HG03558 (cell line): ENCODE measurements around the gene HTT.
"Not testable (repeated sequence)": the region's sequence is repeated elsewhere in the genome, so short reads cannot be mapped to it uniquely, and the experiment has no call there.

ENCODE experiments used
- ATAC-seq: cut with Tn5 transposase; IDR thresholded peaks from one replicate; pipeline ENCODE4 v1.9.1; 2021; ENCODE audit warnings: moderate number of reproducible peaks; ENCODE audit not compliant: unreplicated experiment; ENCODE audit errors: extremely low read depth

HTT gene

DNA sequence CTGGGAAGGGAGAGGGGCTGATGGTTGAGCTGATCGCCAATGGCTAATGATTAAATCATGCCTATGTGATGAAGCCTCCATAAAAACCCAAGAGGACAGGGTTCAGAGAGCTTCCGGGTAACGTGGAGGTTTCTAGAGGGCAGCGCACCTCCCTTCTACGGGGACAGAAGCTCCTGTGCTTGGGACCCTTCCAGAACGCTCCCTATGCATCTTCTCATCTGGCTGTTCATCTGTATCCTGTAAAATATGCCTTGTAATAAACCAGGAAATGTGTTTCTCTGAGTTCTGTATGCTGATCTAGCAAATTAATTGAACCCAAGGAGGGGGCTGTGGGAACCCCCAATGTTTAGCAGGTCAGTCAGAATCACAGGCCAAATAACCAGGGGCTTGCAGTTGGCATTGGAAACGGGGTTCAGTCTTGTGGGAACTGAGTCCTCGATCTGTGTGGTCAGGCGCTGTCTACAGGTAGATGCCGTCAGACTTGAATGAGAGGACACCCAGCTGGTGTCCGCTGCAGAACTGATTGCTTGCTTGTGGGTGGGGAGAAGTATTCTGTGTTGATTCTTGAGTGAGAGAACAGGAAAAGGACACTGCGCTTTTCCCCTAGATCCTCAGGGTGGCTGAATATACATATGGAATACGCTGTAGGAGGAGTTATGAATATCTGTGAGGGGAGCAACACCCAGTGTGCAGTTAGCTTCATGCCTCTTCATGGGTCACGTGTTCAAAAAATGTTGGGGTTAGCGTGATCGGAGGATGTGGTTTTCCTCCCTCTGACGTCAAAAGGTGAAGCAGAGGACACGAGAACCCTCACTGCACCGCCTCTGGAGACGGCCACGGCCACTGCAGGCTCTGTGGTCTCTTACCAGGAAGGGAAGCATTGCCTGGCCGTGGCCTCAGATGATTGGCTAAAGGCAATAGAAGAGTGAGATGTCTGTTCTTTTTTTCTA lies 29.3 kb upstream of the HTT start:
- ATAC-seq = no peak

- no peak for ATAC-seq
Observed at GRCh38 chr4:3046162-3046561, 28.3 kb upstream of the HTT start.

GRCh38 chr4:3046623-3047022 lies 27.9 kb upstream of the HTT start:
- no peak for ATAC-seq

DNA sequence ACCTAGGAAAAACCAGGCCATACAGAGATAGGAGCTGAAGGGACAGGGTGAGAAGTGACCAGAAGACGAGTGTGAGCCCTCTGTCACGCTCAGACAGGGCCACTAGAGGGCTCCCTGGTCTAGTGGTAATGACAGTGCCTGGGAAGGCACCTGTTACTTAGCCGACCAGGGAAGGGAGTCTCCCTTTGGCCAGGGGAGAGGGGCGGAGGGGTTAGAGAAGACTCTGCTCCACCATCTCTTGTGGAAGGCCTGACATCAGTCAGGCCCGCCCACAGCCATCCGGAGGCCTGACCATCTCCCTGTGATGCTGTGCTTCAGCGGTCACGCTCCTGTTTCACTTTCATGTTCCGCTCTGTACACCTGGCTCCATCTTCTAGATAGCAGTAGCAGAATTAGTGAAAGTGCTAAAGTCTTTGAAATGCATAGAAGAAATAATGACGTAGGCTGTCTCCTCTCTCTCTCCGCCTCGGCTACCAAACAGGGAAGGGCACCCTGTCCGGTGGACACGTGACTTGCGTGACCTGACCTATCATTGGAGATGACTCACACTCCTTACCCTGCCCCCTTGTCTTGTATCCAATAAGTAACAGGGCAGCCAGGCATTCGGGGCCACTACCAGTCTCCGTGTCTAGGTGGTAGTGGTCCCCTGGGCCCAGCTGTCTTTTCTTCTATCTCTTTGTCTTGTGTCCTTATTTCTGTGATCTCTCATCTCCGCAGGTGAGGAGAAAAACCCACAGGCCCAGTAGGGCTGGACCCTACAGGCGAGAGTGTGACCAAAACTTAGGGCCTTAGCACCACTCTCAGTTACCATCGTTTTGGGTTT lies 26.8 kb upstream of the HTT start:
- ATAC-seq = no peak

- ATAC-seq = not testable (repeated sequence)
Observed at GRCh38 chr4:3051141-3051897, 23.2 kb upstream of the HTT start.

DNA sequence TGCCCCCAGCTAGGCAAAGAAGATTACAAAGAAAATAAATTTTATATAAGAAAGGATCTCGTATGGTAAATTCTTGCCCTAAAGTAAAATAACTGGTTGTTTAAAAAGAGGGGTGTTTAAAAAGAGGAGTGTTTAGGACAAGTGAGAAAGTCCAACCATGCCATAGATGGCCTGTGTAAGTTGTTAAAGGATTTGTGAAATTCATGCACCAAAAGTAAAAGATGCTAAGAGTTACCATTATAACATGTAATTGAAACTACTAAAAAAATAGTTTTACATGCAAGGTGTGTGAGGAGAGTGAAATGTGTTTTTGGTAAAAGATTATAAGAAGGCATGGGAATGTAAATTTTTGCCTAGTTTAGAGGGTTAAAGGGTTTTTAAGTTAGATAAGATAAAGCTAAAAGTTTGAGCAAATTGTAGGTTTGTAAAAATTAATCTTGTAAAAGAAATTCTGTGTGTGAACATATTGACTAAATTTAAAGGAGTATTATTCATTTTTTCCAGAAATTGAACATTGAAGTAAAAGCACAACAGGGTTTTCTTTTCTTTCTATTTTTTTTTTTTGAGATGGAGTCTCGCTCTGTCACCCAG lies 20.2 kb upstream of the HTT start:
- ATAC-seq = no peak

- no peak for ATAC-seq
Observed at GRCh38 chr4:3059943-3060342, 14.5 kb upstream of the HTT start.

GRCh38 chr4:3060946-3061345 lies 13.5 kb upstream of the HTT start:
- no peak for ATAC-seq

- no peak for ATAC-seq
Observed at GRCh38 chr4:3062471-3062870, 12.0 kb upstream of the HTT start.

DNA sequence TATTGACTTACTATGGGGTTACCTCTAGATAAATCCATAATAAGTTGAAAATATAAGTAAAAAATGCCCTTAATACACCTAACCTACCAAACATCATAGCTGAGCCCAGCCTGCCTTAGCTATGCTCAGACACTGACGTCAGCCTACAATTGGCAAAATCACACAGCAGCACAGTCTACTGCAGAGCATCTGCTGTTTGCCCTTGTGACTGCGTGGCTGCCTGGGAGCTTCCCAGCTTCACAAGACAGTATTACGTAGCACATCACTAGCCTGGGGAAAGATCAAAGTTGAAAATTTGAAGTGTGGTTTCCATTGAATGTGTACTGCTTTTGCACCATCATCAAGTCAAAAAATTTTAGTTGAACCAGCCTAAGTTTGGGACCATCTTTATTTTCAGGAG lies 8.9 kb upstream of the HTT start:
- no peak for ATAC-seq

GRCh38 chr4:3066836-3067400 lies 7.6 kb upstream of the HTT start:
- ATAC-seq = no peak

DNA sequence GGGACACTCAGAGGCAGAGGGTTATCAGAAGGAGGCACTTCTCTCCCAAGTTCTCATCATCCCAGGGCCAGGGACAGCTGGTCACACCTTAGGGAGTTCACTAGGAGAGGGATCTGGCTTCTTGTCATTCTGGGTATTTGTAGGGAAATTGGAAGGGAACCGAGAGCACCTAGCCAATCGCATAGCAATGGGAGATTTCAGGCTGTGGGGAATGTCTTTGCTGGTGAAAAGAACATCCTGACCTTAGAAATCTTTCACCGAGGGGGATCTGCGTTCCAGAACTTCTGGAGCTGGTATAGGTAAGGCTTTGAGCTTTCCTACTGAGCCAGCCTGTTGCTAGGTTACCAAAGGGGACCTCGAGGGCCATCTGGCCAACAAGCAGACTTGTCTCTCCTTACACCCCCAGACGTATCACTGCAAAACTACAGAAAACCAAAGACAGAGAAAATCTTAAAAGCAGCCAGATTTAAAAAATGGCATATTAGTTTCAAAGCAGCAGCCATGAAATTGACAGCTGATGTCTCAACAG lies 6.9 kb upstream of the HTT start:
- ATAC-seq = no peak

DNA sequence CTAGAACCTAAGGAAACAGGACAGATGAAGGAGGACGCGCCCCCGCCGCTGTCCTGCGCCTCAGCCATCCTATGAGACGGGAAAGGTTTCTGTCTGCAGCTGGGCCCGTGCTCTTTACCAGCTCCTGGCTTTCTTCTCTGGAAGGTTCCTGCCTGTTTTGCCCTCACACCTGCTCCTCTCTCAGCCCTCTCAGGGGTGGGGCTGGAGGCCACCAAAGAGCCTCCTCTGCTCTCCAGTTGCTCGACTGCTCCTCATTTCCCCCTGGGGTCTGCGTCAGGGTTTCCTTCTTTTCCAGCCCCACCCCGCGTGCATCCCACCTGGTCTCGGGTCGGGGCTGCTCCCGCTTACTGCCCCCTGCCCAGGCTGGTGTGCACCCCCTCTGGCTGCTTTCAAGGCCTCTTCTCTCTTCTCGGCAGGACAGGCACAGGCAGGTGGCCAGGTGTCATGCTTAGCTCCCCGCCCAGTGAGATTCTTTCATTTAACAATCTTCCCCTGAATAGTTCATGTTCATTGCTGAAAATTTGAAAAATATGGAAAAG lies 4.8 kb upstream of the HTT start:
- ATAC-seq = no peak

- no peak for ATAC-seq
Observed at GRCh38 chr4:3070709-3071500, 3.6 kb upstream of the HTT start.

GRCh38 chr4:3071811-3072210 lies 2.7 kb upstream of the HTT start:
- no peak for ATAC-seq

DNA sequence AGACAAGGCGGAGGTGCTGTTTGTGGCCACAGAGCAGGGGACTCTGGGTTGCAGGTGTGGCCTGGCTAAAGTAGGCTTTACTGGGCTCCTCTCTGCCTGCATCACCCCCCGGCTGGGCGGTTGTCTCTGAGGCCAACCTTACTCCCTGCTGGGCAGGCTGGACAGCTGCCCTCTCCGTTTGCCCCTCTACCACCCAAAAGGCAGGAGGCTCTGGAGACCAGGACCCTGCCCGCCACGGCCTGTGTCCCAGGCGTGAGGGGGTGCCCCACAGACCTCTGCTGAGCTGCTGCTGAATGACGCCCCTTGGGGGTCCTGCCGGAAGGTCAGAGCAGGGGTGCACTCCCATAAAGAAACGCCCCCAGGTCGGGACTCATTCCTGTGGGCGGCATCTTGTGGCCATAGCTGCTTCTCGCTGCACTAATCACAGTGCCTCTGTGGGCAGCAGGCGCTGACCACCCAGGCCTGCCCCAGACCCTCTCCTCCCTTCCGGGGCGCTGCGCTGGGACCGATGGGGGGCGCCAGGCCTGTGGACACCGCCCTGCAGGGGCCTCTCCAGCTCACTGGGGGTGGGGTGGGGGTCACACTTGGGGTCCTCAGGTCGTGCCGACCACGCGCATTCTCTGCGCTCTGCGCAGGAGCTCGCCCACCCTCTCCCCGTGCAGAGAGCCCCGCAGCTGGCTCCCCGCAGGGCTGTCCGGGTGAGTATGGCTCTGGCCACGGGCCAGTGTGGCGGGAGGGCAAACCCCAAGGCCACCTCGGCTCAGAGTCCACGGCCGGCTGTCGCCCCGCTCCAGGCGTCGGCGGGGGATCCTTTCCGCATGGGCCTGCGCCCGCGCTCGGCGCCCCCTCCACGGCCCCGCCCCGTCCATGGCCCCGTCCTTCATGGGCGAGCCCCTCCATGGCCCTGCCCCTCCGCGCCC lies 1.1 kb upstream of the HTT start:
- ATAC-seq = no peak

GRCh38 chr4:3074846-3075651 lies 568 bp downstream of the HTT start:
- ATAC-seq = no peak
